Upper lobe of left lung (tissue), 6 donors: Measurements from ENCODE around the gene SMOC2. TPM values are rescaled to one million over a fixed set of nuclear protein-coding genes. Genes with fewer than 3 reads are reported as not detected.

ENCODE experiments used
- ATAC-seq, 2 donors: fragments of 200-7000 bp; cut with Tn5 transposase; one replicate each; pipeline ENCODE4 v1.9.1; 2022; ENCODE audit warnings: mild to moderate bottlenecking in 2 of 2, moderate library complexity in 2 of 2; ENCODE audit not compliant: low FRiP score in 2 of 2
- DNase-seq, 2 donors: peaks; one replicate each; pipeline ENCODE4 v3.0.0-alpha.2; 2019 to 2020
- H3K27ac ChIP-seq, 4 donors: fragments of 200-600 bp; sonication (generic); one replicate each; pipeline ENCODE4 v1.5.1; 2016 to 2019
- H3K27me3 ChIP-seq, 4 donors: fragments of 200-600 bp; sonication (generic); one replicate each; pipeline ENCODE4 v1.5.1; 2017 to 2019
- H3K36me3 ChIP-seq, 4 donors: fragments of 200-600 bp; sonication (generic); one replicate each; pipeline ENCODE4 v1.5.1; 2016 to 2019
- H3K4me1 ChIP-seq, 4 donors: fragments of 200-600 bp; sonication (generic); one replicate each; pipeline ENCODE4 v1.5.1; 2018 to 2019
- H3K4me3 ChIP-seq, 4 donors: fragments of 200-600 bp; sonication (generic); one replicate each; pipeline ENCODE4 v1.5.1; 2017 to 2019; ENCODE audit warnings: mild to moderate bottlenecking in 2 of 4, moderate library complexity in 1 of 4
- H3K9me3 ChIP-seq, 4 donors: fragments of 200-600 bp; sonication (generic); one replicate each; pipeline ENCODE4 v1.5.1; 2018 to 2019
- EP300 ChIP-seq, 4 donors: sonication (generic); formaldehyde crosslinking; IDR thresholded peaks; one replicate each; pipeline ENCODE4 v1.5.1; 2017; ENCODE audit warnings: antibody characterized with exemption in 4 of 4, control low read depth in 2 of 4
- POLR2A ChIP-seq, 4 donors: fragments of 450-650 bp; IDR thresholded peaks; one replicate each; pipeline ENCODE4 v1.5.1; 2016 to 2017; ENCODE audit warnings: antibody characterized with exemption in 4 of 4, mild to moderate bottlenecking in 2 of 4
- POLR2AphosphoS5 ChIP-seq, 2 donors: sonication (generic); formaldehyde crosslinking; IDR thresholded peaks; one replicate each; pipeline ENCODE4 v1.5.1; 2017; ENCODE audit warnings: antibody characterized with exemption in 2 of 2
- WGBS, 2 donors: methylation state at CpG; one replicate each; pipeline ENCODE4 v1.1.5; 2017 to 2018; 5-methylcytosine and 5-hydroxymethylcytosine counted together
- total RNA-seq, 6 donors: library from RNA; depleted of rRNA in 4 of 6; stranded (reverse); fragments of >200 nt in 4 of 6; gene quantifications; one replicate each; pipeline versions ENCODE4 v1.1.0 to v1.2.1, GENCODE V29; 2016 to 2021
- TF ChIP-seq, protein P1 (sequence below), 6 experiments: fragments of 450-650 bp in 4 of 6; fragments of 200-600 bp in 2 of 6; sonication (generic) in 2 of 6; IDR thresholded peaks; one replicate each; pipeline ENCODE4 v1.5.1; 2016 to 2019; ENCODE audit warnings: antibody characterized with exemption in 6 of 6
- donor health status: DM: no; HTN: no; CAD: no; lungs with moderate emphysema.
- donor health status: DM: no; HTN: yes; CAD: no; lungs with severe emphysema.

SMOC2 gene
- total RNA-seq, 6 donors from 2014 or later = 1.0 to 18.9 (median 5.0) TPM

GRCh38 chr6:168508903-168509302, 67.9 kb downstream of the SMOC2 start:
- DNase-seq (no peak), ATAC-seq (no peak)
- H3K27ac ChIP-seq = no peak overlapping the region
- no peaks in the 10 kb centered on the region for H3K36me3 ChIP-seq
- no peak overlapping the region for H3K4me3 ChIP-seq
- TF ChIP-seq EP300 (IDR thresholded peaks at IDR 0.05) = no peak
- TF ChIP-seq, protein P1, sequence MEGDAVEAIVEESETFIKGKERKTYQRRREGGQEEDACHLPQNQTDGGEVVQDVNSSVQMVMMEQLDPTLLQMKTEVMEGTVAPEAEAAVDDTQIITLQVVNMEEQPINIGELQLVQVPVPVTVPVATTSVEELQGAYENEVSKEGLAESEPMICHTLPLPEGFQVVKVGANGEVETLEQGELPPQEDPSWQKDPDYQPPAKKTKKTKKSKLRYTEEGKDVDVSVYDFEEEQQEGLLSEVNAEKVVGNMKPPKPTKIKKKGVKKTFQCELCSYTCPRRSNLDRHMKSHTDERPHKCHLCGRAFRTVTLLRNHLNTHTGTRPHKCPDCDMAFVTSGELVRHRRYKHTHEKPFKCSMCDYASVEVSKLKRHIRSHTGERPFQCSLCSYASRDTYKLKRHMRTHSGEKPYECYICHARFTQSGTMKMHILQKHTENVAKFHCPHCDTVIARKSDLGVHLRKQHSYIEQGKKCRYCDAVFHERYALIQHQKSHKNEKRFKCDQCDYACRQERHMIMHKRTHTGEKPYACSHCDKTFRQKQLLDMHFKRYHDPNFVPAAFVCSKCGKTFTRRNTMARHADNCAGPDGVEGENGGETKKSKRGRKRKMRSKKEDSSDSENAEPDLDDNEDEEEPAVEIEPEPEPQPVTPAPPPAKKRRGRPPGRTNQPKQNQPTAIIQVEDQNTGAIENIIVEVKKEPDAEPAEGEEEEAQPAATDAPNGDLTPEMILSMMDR (IDR thresholded peaks at IDR 0.05) = no peak
- no peak for TF ChIP-seq POLR2A (IDR thresholded peaks at IDR 0.05)
- WGBS, 2 donors = 86 to 87% methylated on average over 12 of the region's 12 CpGs
- no peaks in the 10 kb centered on the region for H3K27me3 ChIP-seq
- H3K4me1 ChIP-seq = no peaks in the 10 kb centered on the region
- no peaks in the 10 kb centered on the region for H3K9me3 ChIP-seq

DNA sequence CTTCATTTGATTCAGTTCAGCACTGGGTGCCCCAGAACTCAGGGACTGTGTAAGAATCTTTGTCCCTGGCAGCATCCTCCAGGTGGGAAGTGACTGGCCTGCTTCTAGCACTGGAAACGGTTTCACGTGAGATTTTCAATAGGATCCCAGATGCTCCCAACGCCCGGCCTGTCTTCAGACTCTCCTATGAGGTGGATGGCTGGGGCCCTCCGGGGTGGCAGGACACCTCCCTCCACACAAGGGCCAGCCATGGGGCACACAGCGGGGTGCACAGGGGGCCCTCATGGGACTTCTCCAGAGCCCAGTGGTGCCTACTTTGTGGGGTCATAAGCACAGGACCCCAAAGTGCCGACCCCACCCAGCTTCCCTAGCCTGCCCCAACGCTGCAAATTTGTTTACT, 72.8 kb downstream of the SMOC2 start:
- ATAC-seq = no peak

DNA sequence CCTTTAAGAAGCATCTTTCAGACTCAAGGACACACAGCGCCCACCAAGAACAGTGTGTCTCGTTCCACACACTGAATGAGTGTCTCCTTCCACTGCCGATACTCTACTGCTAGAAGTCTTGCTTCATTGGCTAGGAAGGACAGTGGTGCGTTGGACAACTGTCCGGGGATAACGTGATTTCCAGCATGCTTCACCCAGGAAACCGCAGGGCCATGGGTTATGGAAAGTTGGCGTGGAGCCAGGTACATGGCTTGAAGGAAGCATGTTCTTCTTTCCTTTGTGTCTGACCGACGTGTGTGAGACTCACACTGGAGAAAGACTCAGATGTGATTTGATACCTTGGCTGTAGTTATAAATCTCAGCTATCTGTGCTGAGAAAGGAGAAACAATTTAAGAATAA, 73.2 kb downstream of the SMOC2 start:
- Histone ChIP-seq H3K27me3 (no peaks in the 10 kb centered on the region), H3K27ac (no peak overlapping the region), H3K36me3 (no peaks in the 10 kb centered on the region), H3K4me3 (no peak overlapping the region), H3K9me3 (no peaks in the 10 kb centered on the region), H3K4me1 (no peaks in the 10 kb centered on the region)
- 60 to 69% methylated on average over 10 of the region's 10 CpGs for WGBS, 2 donors
- ATAC-seq (peak; percentile 21 to 52), DNase-seq (no peak)
- TF ChIP-seq, protein P1 (IDR thresholded peaks at IDR 0.05) = no peak
- peak in 1 of 4 donors; percentile 36 for TF ChIP-seq EP300 (IDR thresholded peaks at IDR 0.05)
- no peak for TF ChIP-seq POLR2A (IDR thresholded peaks at IDR 0.05)
- TF ChIP-seq POLR2AphosphoS5 (IDR thresholded peaks at IDR 0.05) = peak in 1 of 2 donors; percentile 37

More for the DNA sequence above, 72.8 kb downstream of the SMOC2 start:
- no peak for TF ChIP-seq EP300 (IDR thresholded peaks at IDR 0.05)
- Histone ChIP-seq H3K9me3 (no peaks in the 10 kb centered on the region), H3K36me3 (no peaks in the 10 kb centered on the region), H3K27me3 (no peaks in the 10 kb centered on the region), H3K4me3 (no peak overlapping the region), H3K27ac (no peak overlapping the region), H3K4me1 (no peaks in the 10 kb centered on the region)
- peak in 1 of 2 donors; percentile 49 for DNase-seq
- 60 to 69% methylated on average over 2 to 8 of the region's 8 CpGs for WGBS, 2 donors

DNA sequence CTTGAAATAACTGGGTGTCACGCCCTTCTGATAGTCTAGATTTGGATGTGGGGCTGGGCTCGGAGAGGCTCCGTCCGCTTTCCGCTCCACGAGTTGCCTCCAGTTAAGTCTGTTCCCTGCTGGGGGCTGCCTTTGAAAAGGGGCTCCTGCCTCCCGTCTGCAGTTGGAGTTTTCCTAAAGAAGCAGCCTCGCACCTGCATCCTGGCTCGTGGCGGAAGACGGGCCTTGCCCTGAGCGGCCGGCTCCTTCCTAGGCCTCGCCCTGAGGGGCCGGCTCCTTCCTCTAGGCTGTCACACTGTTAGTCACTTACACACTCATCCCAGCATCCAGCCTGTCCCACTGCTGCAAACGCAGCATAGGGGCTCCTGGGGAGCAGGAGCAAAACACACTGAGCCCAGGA, 74.4 kb downstream of the SMOC2 start:
- ATAC-seq (no peak), DNase-seq (no peak)
- no peaks in the 10 kb centered on the region for H3K9me3 ChIP-seq
- no peaks in the 10 kb centered on the region for H3K27me3 ChIP-seq
- no peak overlapping the region for H3K4me3 ChIP-seq
- TF ChIP-seq EP300 (IDR thresholded peaks at IDR 0.05) (no peak), POLR2AphosphoS5 (IDR thresholded peaks at IDR 0.05) (no peak), POLR2A (IDR thresholded peaks at IDR 0.05) (no peak)
- TF ChIP-seq, protein P1 (IDR thresholded peaks at IDR 0.05) = no peak
- H3K27ac ChIP-seq = no peak overlapping the region
- H3K36me3 ChIP-seq = no peaks in the 10 kb centered on the region
- 65 to 71% methylated on average over 10 to 16 of the region's 16 CpGs for WGBS, 2 donors
- H3K4me1 ChIP-seq = no peaks in the 10 kb centered on the region

DNA sequence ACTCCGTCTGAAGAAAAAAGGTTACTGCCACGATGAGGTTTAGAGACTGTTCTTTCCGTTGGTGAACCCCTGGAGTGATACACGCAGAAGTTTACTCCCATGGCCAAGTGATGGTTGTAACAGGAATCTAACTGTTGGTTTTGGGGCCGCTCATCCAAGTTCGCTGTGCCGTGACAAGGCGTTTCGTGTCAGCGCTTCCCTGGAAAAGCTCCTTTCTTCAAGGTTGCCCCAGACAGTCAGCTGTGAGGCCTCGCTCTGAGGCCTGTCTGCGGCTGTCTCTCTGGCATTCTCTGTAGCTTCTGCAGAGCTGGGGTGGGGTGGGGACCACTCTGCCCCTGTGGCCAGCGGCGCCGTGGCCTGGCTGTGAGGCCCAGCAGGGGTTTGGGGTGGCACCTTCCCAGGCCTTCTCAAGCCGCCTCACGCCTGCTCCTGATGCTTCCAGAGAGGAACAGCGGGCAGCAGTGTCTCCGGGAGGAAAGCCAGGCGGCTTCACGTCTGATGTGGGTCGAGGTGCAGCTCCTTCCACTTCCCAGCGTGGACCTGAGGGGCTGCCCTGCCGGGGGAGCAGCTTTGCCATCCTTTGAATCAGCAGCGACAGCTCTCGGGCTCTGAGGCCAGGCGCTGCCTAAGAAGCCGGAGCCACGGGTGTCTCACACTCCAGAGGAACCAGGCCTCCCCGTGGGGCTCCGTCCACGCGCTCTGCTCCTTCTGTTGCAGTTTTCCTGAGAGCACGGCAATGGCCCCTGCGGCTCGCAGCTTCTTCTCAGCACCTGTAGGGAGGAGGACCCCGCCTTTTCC, 76.2 kb downstream of the SMOC2 start:
- ATAC-seq (no peak), DNase-seq (no peak)
- no peak for TF ChIP-seq EP300 (IDR thresholded peaks at IDR 0.05)
- no peak for TF ChIP-seq POLR2A (IDR thresholded peaks at IDR 0.05)
- TF ChIP-seq, protein P1 (IDR thresholded peaks at IDR 0.05) = no peak
- no peak for TF ChIP-seq POLR2AphosphoS5 (IDR thresholded peaks at IDR 0.05)

More for the DNA sequence above, 76.2 kb downstream of the SMOC2 start:
- Histone ChIP-seq H3K27ac (no peak overlapping the region), H3K4me3 (no peak overlapping the region), H3K36me3 (no peaks in the 10 kb centered on the region), H3K27me3 (no peaks in the 10 kb centered on the region), H3K9me3 (no peaks in the 10 kb centered on the region), H3K4me1 (no peaks in the 10 kb centered on the region)
- 89 to 94% methylated on average over 29 to 37 of the region's 37 CpGs for WGBS, 2 donors
